NCI-H2171 (cell line): Measurements from ENCODE around the gene DNAAF8.
"Not testable (repeated sequence)": the region's sequence is repeated elsewhere in the genome, so short reads cannot be mapped to it uniquely, and the experiment has no call there.

Experiments used
- DNase-seq: peaks from one replicate; lab custom pipeline; 2025; lab: John Stamatoyannopoulos, UW

The DNAAF8 gene

DNA sequence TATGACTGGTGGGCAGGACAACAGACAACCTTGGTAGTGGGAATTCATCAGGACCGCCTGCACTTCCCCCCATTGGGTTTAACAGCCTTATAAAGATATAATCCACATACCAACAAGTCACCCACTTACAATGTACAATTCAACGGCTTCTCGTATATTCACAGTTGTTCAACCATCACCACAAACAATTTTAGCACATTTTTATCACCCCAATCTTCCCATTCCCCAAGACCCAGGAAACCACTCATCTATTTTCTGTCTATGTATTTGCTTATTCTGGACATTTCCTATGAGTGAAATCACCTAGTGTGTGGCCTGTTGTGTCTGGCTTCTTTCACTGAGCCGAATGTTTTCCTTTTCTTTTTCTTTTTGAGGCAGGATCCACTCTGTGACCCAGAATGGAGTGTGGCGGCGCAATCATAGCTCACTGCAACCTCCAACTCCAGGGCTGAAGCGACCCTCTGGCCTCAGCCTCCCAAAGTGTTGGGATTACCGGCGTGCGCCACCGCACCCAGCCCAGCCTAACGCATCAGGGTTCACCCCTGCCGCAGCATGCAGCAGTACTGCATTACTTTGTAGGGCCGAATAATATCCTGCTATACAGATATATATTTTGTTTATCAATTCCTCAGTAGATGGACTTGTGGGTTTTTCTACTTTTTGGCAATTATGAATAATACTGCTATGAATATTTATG lies 11.1 kb upstream of the DNAAF8 start:
- DNase-seq = no peak

- no peak for DNase-seq
Measured at GRCh38 chr16:4724661-4725270, 9.6 kb upstream of the DNAAF8 start.

- DNase-seq = no peak
Measured at GRCh38 chr16:4726616-4727015, 7.7 kb upstream of the DNAAF8 start.

GRCh38 chr16:4728676-4729075 lies 5.7 kb upstream of the DNAAF8 start:
- DNase-seq = no peak

DNA sequence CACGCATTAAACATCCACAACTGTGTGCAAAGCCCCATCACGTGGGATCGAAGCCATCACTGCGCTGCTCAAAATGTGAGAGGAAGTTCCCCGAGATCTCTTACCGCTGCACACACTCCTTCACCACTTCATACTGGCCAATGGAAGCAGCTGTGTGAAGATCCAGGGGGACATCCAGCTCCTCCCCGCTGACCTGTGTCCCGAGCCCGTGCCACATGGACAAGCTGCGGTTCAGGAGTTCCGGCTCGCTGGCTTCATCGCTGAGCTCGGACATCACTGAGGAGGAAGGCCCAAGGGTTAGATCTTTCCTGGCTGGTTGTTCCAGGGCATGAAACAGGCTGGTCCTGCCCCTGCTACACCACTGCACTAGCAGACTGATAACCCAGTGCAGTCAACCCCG lies 4.5 kb upstream of the DNAAF8 start:
- no peak for DNase-seq

DNA sequence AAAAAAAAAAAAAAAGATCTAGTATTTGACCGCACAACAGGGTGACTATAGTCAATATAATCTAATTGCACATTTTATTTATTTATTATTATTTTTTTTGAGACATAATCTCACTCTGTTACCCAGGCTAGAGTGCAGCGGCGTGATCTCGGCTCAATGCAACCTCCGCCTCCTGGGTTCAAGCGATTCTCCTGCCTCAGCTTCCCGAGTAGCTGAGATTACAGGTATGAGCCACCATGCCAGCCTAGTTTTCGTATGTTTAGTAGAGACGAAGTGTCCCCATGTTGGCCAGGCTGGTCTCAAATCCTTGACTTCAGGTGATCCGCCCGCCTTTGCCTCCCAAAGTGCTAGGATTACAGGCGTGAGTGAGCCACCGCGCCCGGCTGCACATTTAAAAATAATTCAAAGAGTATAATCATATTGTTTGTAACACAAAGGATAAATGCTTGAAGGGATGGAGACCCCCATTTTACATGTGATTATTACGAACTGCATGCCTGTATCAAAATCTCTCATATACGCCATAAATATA lies 1.1 kb upstream of the DNAAF8 start:
- DNase-seq = no peak

DNA sequence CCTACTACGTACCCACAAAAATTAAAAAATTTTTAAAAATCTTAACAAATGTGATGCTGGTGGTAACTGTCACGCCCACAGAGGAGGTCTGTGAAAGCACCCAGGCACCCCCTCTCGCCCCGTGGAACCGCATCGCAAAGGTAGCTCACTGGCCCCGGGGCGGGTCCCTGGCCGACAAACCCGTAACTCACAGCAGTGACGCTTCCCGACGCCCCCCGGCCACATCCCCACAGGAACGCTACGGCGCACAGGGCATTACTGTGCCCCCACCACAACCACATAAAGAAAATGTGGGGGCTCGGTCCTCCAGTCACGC lies 632 bp upstream of the DNAAF8 start:
- no peak for DNase-seq

DNA sequence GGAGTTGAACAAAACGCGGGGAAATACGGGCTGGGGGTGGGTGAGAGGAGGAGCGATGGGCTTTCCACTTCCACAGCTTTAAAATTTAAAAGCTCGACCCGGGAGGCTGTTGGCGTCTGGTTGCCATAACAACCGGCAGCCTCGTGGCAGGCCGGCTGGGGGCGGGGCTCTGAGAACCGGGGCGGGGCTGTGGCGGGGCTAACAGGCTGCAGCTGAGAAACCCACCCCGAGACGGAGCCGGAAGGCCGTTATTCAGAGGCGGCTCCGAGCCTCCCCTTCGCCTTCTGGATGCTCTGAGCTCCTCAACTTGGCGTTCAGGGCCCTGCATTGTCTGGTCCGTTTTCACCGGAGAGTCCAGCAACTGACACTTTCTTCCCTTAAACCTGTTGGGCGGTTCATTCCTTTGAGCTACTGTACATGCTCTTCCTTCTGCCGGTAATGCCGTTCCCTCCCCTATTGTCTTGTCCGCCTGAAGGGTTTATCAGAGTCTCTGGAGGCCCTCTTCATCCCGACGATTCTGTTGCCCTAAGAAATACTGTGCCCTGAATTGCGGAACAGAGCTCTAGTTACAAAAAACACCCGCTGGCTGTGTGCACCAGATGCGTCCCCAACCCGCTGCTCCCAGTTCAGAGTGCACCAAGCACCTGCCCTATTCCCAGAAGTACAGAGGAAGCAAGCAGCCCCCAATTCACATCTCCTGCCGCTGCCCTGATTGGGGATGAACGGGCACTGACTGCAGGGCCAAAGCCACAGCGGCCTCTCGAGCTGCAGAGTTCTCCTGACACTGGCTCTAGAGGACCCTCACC lies 596 bp downstream of the DNAAF8 start:
- peak; percentile 90 for DNase-seq

DNA sequence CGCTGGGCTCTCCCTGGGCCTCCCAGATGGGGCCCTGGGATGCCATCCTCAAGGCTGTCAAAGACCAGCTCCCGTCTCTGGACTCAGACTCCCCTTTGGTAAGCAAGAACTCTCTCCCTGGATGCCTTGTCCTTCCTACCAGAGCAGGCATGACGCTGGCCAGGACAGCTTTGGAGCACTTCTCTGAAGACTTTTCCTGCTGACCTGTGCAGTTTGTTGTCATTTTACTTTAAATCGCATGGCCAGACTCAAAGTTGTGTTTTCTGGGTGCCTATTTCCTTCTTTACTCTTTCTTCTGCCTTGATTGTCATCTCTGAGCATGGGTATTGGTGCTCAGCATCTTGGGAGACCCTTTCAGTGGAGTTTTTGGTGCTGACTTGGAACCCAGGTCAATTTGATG lies 2.2 kb downstream of the DNAAF8 start:
- DNase-seq = no peak

DNA sequence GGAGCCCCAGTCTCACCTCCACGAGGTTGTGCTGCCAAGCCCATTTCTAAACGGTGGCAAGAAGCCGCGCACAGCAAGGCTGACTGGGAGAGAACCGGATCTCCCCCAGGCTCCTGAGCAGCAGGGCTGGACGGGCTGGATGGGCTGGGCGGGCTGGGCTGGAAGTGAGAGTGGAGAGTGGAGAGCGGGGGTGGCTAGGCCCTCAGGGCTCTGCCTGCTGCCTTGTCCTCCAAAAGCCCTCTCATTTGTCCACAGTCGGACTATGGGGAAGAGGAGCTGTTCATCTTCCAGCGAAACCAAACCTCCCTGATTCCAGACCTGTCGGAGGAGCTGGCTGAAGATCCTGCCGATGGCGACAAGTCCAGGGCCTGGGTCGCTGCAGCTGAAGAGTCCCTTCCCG lies 3.2 kb downstream of the DNAAF8 start:
- DNase-seq = no peak

- not testable (repeated sequence) for DNase-seq
Measured at GRCh38 chr16:4738370-4738769, 4.0 kb downstream of the DNAAF8 start.

DNA sequence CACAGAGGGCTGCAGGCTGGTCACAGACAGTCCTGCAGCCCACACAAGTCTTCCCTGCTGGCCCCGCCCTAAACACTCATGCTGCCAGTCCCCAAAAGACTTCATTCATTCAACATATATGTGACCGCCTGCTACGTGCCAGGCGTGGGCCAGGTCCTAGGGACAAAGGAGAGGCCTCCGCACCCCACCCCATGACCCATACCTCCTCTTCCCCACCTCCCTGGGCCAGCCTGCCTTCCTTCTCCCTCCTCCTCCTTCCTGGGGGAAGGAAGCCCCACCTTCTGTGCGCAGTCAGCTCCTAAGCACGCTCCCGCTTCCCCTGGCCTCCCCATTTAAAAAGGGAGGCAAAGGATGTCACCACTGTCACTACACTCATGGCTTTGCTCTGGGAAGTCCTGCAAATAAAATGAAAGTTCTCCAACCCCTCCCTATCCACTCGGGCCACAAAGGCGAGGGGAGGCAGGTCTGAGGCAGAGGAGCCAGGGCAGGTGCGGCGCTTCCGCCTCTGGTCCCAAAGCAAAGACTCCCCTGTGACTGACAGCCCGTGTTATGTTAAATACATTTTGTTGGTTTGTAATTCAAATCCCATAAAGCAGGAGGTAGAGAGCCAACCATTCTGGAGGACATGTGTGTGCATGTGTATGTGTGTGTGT lies 9.0 kb downstream of the DNAAF8 start:
- DNase-seq = no peak

DNA sequence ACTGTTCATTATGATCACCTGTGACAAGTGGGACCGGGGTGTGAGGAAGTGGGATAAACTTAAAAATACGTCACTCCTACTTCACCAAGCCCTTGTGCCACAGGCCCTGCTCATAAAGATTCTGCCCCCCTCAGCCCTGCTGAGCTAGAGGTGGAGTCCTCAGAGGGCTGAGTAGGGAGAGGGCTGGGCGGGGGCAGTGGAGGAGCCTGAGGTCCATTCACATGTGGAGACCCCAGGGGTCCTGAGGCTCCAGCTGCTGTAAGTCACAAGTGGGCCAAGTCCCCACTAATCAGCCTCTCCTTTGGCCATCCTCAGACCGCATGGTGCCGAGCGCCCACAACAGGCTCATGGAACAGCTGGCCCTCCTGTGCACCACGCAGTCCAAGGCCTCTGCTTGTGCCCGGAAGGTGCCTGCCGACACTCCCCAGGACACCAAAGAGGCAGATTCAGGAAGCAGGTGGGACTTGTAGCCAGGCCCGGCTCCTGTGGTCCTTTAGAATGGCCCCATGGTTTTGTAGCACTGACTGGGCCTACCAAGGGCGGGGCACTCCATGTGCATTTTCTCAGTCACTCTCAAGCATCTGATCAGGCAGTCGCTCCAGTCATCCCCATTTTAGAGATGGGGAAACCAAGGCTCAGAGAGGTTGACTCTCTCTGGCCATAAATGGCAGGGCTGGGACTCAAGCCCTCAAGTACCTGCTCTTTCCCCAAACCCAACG lies 10.4 kb downstream of the DNAAF8 start:
- no peak for DNase-seq

GRCh38 chr16:4745274-4745569 lies 10.9 kb downstream of the DNAAF8 start:
- no peak for DNase-seq

DNA sequence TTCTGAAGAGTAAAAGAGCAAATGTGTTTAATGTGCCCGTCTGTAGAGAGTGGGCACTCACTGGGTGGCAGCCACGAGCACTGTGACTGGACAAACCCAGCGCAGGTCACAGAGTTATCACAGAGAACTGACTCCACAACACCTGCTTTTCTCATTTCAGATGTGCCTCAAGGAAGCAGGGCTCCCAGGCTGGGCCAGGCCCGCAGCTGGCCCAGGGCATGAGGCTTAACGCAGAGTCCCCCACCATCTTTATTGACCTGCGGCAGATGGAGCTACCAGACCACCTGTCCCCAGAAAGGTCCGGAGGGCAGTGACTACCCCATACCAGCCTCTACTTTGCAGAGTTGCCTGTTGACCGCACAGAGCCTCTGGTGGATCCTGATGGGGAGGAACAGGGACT lies 11.9 kb downstream of the DNAAF8 start:
- DNase-seq = no peak

DNA sequence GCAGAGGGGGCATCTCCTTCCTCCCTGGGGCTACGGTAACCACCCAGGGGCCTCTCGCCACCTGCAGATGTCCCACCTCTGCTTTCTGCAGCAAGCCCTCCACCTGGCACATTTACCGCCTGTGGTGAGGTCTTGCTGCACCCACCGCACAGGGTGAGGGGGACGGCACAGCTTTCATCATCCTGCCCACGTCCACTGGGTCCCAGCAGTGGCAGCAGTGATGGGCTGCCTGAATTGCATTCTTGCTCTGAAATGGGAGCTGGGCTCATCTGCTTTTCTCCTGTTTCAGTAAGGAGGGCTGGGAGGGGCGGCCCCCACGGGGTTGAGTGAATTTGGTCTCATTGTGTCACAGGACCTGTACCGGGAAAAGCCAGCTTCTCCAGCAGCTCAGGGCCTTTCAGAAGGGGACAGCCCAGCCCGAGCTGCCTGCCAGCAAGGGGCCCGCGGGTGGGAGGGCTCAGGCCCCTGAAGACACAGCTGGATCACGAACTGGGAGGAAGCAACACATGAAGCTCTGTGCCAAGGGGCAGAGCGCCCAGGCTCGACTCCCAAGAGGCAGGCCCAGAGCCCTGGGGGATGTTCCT lies 12.7 kb downstream of the DNAAF8 start:
- DNase-seq = no peak

DNA sequence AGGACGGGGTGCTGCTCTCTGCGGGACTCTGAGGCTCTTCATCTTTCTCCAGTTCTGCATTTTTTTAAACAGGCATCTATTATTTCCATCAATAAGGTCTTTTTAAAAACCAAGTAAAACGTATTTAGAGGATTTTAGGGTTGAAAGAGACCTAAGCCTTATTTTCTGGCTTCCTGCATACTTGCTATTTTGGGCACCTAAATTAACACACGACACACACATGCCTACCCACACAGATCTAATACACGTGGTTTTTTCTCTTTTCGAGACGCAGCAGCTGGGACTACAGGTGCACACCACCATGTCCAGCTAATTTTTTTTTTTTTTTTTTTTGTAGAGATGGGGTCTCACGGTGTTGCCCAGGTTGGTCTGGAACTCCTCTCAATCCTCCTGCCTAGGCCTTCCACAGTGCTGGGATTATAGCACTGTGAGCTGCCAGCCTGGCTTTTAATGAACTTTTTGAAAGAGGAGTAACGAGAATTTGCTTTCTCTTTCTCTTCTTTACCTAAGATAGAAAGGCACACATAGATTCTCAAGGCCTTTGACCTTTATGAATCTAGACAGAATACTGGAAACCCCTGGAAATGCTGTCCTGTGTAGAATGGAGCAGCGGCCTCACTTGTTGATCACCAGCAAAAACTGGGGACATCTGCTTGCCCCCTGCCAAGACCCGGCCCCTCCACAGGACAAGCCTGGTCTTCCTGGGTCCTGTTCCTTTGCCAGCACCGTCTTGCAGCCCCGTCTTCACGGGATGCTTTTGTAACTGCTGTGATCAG lies 13.8 kb downstream of the DNAAF8 start:
- no peak for DNase-seq

- no peak for DNase-seq
Measured at GRCh38 chr16:4748682-4749411, 14.5 kb downstream of the DNAAF8 start.

GRCh38 chr16:4749700-4750257 lies 15.4 kb downstream of the DNAAF8 start:
- DNase-seq = no peak

DNA sequence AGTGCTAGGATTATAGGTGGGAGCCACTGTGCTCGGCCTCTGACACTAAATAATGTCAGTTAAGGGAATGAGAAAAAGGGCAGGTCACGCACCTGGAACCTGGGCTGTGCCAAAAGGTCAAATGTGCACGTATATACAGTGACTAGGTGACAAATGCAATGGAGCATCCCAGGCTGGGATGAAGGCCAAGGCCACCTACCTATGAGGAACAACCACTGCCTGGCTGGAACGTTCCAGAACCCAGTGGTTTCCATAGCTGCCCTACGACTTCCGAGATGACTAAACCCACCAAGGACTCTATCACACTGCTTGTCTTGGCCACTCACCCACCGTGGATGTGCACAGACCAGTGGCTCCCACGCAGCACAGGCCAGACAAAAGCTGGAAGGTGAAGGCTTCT lies 16.6 kb downstream of the DNAAF8 start:
- no peak for DNase-seq
